Neural crest cell (in vitro differentiated cells): ENCODE data around the gene SLC30A3. TPM values are rescaled to one million over a fixed set of nuclear protein-coding genes. Genes with fewer than 3 reads are reported as not detected.

ENCODE experiments used
- DNase-seq: peaks from one replicate; pipeline ENCODE4 v3.0.0; 2021; ENCODE audit warnings: low read depth, mixed read lengths, low spot score
- H3K27ac Mint-ChIP-seq: one replicate; pipeline ENCODE4 v1.8.0; 2021; ENCODE audit warnings: mild to moderate bottlenecking, mixed read lengths; ENCODE audit not compliant: unreplicated experiment
- H3K27me3 Mint-ChIP-seq: 2 replicates; pipeline ENCODE4 v1.8.0; 2021; ENCODE audit warnings: low read depth, mild to moderate bottlenecking, mixed read lengths
- H3K36me3 Mint-ChIP-seq: 2 replicates; pipeline ENCODE4 v1.8.0; 2021; ENCODE audit warnings: low read depth, mild to moderate bottlenecking, mixed read lengths
- H3K4me1 Mint-ChIP-seq: 2 replicates; pipeline ENCODE4 v1.8.0; 2021; ENCODE audit warnings: mixed read lengths
- H3K4me3 Mint-ChIP-seq: one replicate; pipeline ENCODE4 v1.8.0; 2021; ENCODE audit warnings: mild to moderate bottlenecking, mixed read lengths
- H3K9me3 Mint-ChIP-seq: 2 replicates; pipeline ENCODE4 v1.8.0; 2021; ENCODE audit warnings: mixed read lengths
- total RNA-seq: library from RNA; stranded (reverse); gene quantifications from 2 replicates; pipeline ENCODE4 v1.2.1, GENCODE V29; 2021
- TF ChIP-seq, protein P1 (sequence below): fragments of 200-600 bp; sonication (generic); conservative IDR thresholded peaks from 2 replicates; pipeline ENCODE4 v1.5.0; 2021; ENCODE audit warnings: antibody characterized with exemption, mild to moderate bottlenecking

The SLC30A3 gene
- total RNA-seq, 1 donor from 2014 or later, result 0.93 TPM

DNA sequence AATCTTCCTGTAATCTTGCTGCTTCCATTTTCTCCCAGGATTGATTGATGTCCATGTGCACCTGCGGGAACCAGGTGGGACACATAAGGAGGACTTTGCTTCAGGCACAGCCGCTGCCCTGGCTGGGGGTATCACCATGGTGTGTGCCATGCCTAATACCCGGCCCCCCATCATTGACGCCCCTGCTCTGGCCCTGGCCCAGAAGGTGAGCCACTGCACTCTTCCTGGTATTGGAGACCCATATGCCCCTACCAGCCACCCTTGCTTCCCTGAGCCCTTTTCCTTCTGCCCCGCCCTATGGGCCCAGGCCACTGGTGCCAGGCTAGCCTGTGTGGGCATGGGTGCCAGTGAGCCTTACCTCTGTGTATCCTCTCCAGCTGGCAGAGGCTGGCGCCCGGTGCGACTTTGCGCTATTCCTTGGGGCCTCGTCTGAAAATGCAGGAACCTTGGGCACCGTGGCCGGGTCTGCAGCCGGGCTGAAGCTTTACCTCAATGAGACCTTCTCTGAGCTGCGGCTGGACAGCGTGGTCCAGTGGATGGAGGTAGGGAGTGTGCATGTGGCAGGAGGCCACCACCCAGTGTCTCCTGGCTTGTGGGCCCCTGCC is 25.4 kb downstream of the SLC30A3 start:
- no peaks in the 10 kb centered on the region for H3K9me3 Mint-ChIP-seq
- TF ChIP-seq, protein P1, sequence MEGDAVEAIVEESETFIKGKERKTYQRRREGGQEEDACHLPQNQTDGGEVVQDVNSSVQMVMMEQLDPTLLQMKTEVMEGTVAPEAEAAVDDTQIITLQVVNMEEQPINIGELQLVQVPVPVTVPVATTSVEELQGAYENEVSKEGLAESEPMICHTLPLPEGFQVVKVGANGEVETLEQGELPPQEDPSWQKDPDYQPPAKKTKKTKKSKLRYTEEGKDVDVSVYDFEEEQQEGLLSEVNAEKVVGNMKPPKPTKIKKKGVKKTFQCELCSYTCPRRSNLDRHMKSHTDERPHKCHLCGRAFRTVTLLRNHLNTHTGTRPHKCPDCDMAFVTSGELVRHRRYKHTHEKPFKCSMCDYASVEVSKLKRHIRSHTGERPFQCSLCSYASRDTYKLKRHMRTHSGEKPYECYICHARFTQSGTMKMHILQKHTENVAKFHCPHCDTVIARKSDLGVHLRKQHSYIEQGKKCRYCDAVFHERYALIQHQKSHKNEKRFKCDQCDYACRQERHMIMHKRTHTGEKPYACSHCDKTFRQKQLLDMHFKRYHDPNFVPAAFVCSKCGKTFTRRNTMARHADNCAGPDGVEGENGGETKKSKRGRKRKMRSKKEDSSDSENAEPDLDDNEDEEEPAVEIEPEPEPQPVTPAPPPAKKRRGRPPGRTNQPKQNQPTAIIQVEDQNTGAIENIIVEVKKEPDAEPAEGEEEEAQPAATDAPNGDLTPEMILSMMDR, result no peak
- H3K4me3 Mint-ChIP-seq, result no peak overlapping the region
- DNase-seq, result no peak
- H3K36me3 Mint-ChIP-seq, result peaks cover 13% of the 10 kb centered on the region
- H3K4me1 Mint-ChIP-seq, result no peaks in the 10 kb centered on the region
- no peak overlapping the region for H3K27ac Mint-ChIP-seq
- H3K27me3 Mint-ChIP-seq, result no peaks in the 10 kb centered on the region

DNA sequence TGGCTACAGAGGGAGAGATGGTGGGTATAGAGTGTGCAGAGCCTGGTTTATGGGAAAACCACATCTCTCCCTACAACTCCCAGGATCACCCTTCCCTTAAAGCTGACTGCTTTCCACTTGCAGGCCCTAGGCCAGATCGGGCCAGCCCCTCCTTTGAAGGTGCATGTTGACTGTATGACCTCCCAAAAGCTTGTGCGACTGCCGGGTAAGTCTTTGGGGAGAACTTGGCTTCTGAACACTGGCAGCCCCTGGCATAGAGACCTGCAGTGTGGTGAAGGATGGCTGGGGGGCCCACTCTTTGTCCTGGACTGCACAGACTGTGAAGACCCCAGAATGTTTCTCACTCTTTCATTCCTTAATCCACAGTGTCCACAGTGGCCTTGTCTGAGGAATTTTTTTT is 26.2 kb downstream of the SLC30A3 start:
- Mint-ChIP-seq H3K9me3 (no peaks in the 10 kb centered on the region), H3K4me3 (no peak overlapping the region), H3K36me3 (peaks cover 13% of the 10 kb centered on the region), H3K27ac (no peak overlapping the region), H3K27me3 (no peaks in the 10 kb centered on the region), H3K4me1 (no peaks in the 10 kb centered on the region)
- TF ChIP-seq, protein P1, result no peak
- no peak for DNase-seq

DNA sequence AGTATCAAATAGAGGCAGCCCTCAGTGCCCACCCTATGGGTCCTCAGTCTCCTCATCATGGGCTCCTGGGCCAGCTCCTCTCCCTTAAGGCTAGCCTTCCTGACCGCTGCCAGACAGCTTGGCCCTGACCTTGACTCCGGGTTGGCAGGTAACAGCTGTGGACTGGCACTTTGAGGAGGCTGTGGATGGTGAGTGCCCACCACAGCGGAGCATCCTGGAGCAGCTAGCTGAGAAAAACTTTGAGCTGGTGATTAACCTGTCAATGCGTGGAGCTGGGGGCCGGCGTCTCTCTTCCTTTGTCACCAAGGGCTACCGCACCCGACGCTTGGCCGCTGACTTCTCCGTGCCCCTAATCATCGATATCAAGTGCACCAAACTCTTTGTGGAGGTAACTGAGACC is 26.7 kb downstream of the SLC30A3 start:
- Mint-ChIP-seq H3K27me3 (no peaks in the 10 kb centered on the region), H3K9me3 (no peaks in the 10 kb centered on the region), H3K27ac (no peak overlapping the region), H3K36me3 (peaks cover 12% of the 10 kb centered on the region), H3K4me1 (no peaks in the 10 kb centered on the region), H3K4me3 (no peak overlapping the region)
- TF ChIP-seq, protein P1, result no peak
- no peak for DNase-seq

DNA sequence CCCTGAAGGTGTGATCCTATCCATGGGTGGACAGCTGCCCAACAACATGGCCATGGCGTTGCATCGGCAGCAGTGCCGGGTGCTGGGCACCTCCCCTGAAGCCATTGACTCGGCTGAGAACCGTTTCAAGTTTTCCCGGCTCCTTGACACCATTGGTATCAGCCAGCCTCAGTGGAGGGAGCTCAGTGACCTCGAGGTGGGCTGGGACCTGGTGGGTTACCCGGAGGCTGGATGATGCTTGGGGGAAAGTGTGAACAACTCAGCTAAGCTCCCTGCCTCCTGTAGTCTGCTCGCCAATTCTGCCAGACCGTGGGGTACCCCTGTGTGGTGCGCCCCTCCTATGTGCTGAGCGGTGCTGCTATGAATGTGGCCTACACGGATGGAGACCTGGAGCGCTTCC is 29.5 kb downstream of the SLC30A3 start:
- TF ChIP-seq, protein P1, result no peak
- no peak for DNase-seq
- no peak overlapping the region for H3K4me3 Mint-ChIP-seq
- no peaks in the 10 kb centered on the region for H3K4me1 Mint-ChIP-seq
- H3K9me3 Mint-ChIP-seq, result no peaks in the 10 kb centered on the region
- H3K27me3 Mint-ChIP-seq, result no peaks in the 10 kb centered on the region
- H3K27ac Mint-ChIP-seq, result no peak overlapping the region
- H3K36me3 Mint-ChIP-seq, result peaks cover 7% of the 10 kb centered on the region

DNA sequence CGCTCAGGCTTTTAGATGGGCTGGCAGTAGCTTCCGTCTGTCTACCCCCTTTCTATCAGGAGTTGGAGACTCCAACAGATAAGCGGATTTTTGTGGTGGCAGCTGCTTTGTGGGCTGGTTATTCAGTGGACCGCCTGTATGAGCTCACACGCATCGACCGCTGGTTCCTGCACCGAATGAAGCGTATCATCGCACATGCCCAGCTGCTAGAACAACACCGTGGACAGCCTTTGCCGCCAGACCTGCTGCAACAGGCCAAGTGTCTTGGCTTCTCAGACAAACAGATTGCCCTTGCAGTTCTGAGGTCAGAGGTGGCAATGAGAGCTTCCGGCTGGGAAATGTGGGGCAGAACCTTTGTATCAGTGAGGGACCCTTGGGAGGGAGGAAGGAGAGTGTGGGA is 30.9 kb downstream of the SLC30A3 start:
- DNase-seq, result no peak
- Mint-ChIP-seq H3K4me1 (no peaks in the 10 kb centered on the region), H3K27me3 (no peaks in the 10 kb centered on the region), H3K27ac (no peak overlapping the region), H3K9me3 (no peaks in the 10 kb centered on the region), H3K36me3 (peaks cover 10% of the 10 kb centered on the region), H3K4me3 (no peak overlapping the region)
- TF ChIP-seq, protein P1, result no peak
